PC-3 (cell line): ENCODE results near the gene RPL7L1.

Experiments
- EZH2 ChIP-seq: fragments of 300-600 bp; sonication (generic); IDR thresholded peaks from one replicate; pipeline ENCODE4 v1.6.1; 2017; ENCODE audit warnings: antibody characterized with exemption, mild to moderate bottlenecking, low read length; ENCODE audit not compliant: unreplicated experiment
- TF ChIP-seq, protein P1 (sequence below): fragments of 300-600 bp; sonication (generic); conservative IDR thresholded peaks from 2 replicates; pipeline ENCODE4 v1.5.1; 2017; ENCODE audit warnings: antibody characterized with exemption, low read depth, mild to moderate bottlenecking, low read length

- TF ChIP-seq, protein P1, sequence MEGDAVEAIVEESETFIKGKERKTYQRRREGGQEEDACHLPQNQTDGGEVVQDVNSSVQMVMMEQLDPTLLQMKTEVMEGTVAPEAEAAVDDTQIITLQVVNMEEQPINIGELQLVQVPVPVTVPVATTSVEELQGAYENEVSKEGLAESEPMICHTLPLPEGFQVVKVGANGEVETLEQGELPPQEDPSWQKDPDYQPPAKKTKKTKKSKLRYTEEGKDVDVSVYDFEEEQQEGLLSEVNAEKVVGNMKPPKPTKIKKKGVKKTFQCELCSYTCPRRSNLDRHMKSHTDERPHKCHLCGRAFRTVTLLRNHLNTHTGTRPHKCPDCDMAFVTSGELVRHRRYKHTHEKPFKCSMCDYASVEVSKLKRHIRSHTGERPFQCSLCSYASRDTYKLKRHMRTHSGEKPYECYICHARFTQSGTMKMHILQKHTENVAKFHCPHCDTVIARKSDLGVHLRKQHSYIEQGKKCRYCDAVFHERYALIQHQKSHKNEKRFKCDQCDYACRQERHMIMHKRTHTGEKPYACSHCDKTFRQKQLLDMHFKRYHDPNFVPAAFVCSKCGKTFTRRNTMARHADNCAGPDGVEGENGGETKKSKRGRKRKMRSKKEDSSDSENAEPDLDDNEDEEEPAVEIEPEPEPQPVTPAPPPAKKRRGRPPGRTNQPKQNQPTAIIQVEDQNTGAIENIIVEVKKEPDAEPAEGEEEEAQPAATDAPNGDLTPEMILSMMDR: no peak
- no peak for TF ChIP-seq EZH2
Measured at GRCh38 chr6:42848700-42849099, 30.7 kb upstream of the RPL7L1 start.
